ENCODE measurements around the gene AKAP8. TPM values are rescaled to one million over a fixed set of nuclear protein-coding genes. Genes with fewer than 3 reads are reported as not detected.
"Not testable (repeated sequence)": the region's sequence is repeated elsewhere in the genome, so short reads cannot be mapped to it uniquely, and the experiment has no call there.

The AKAP8 gene
- total and polyA plus RNA-seq, 2 experiments from 2014 or later: 22.4 to 36.5 TPM

DNA sequence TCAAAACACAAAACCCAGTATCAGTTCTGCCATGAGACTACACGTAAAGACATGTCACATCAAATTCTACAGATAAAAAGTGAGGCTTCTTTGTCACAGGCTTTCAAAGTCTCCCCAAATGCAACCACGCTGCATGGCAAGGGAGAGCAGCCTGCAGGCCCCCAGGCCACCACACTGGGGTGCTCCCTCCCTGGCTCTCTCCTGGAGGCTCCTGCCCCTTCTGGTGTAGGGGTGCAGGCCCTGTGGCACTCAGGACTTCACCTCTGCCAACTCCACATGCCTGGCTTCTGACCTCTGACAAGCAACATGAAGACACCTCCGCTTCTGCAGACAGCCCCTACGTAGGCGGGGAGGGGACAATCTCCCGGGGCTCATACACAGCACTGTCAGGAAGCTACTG is 14.3 kb downstream of the AKAP8 start:
- H3K27me3 Mint-ChIP-seq (ENCODE audit: insufficient read depth, low read depth, poor library complexity): peaks cover 3% of the 10 kb centered on the region
- H3K79me2 ChIP-seq (replicated peaks; ENCODE audit: insufficient read depth): no peaks in the 10 kb centered on the region
- H3K27me3 ChIP-seq (ENCODE audit: insufficient read depth): no peaks in the 10 kb centered on the region
- H3K9me2 ChIP-seq (ENCODE audit: insufficient read depth): no peaks in the 10 kb centered on the region
- no peaks in the 10 kb centered on the region; the same call in none of the 2 replicates for H4K20me1 ChIP-seq (replicated peaks; ENCODE audit: insufficient read depth)
- no peak overlapping the region for H3K4me2 ChIP-seq
- TF ChIP-seq CREB1 (CRISPR knock-in tag; IDR thresholded peaks at IDR 0.05; ENCODE audit: low read depth) (no peak), NANOG (IDR thresholded peaks at IDR 0.05; ENCODE audit: borderline replicate concordance) (no peak), STAT1 (IDR thresholded peaks at IDR 0.05; ENCODE audit: unreplicated experiment) (no peak), ETS1 (IDR thresholded peaks at IDR 0.05) (no peak)
- DNase-seq (ENCODE audit: low spot score): no peak
- H3K4me3 ChIP-seq: no peak overlapping the region
- H3K9me3 Mint-ChIP-seq: peaks cover 21% of the 10 kb centered on the region
- peaks cover 42% of the 10 kb centered on the region for H3K36me3 ChIP-seq (ENCODE audit: insufficient read depth)
- H3K27ac Mint-ChIP-seq: no peak overlapping the region
- H3K4me3 Mint-ChIP-seq: no peak overlapping the region
- no peaks in the 10 kb centered on the region for H3F3A ChIP-seq (replicated peaks; ENCODE audit: low read depth)
- ATAC-seq: no peak
- H3K4me1 ChIP-seq (ENCODE audit: insufficient read depth): no peaks in the 10 kb centered on the region
- H3K4me1 Mint-ChIP-seq: no peaks in the 10 kb centered on the region
- no peak overlapping the region for H2AFZ ChIP-seq
- H3K27ac ChIP-seq (ENCODE audit: low read depth): no peak overlapping the region
- H3K36me3 Mint-ChIP-seq (ENCODE audit: low read depth): peaks cover 90% of the 10 kb centered on the region

DNA sequence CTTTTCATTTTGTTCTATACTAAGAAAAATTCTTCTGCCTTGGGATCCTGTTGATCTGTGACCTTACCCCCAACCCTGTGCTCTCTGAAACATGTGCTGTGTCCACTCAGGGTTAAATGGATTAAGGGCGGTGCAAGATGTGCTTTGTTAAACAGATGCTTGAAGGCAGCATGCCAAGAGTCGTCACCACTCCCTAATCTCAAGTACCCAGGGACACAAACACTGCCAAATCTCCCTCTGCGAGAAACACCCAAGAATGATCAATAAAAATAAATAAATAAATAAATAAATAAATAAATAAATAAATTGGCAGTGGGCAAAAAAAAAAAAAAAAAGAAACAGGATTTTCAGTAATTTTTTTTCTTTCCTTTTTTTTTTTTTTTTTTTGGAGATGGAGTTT is 15.8 kb downstream of the AKAP8 start:
- peaks cover 21% of the 10 kb centered on the region for H3K9me3 Mint-ChIP-seq
- not testable (repeated sequence) for H3K27ac Mint-ChIP-seq; H3K27me3 Mint-ChIP-seq (ENCODE audit: insufficient read depth, low read depth, poor library complexity); H3K4me3 Mint-ChIP-seq; H3K9me2 ChIP-seq (ENCODE audit: insufficient read depth); H2AFZ ChIP-seq; H3K27ac ChIP-seq (ENCODE audit: low read depth); H3K4me1 ChIP-seq (ENCODE audit: insufficient read depth); H3F3A ChIP-seq (replicated peaks; ENCODE audit: low read depth); ATAC-seq; H3K4me1 Mint-ChIP-seq; DNase-seq (ENCODE audit: low spot score); H3K27me3 ChIP-seq (ENCODE audit: insufficient read depth); H3K4me2 ChIP-seq; H3K4me3 ChIP-seq; H3K79me2 ChIP-seq (replicated peaks; ENCODE audit: insufficient read depth); H4K20me1 ChIP-seq (replicated peaks; ENCODE audit: insufficient read depth)
- H3K36me3 ChIP-seq (ENCODE audit: insufficient read depth): peaks cover 53% of the 10 kb centered on the region
- H3K36me3 Mint-ChIP-seq (ENCODE audit: low read depth): peaks cover 91% of the 10 kb centered on the region

GRCh38 chr19:15363048-15363447 is 16.5 kb downstream of the AKAP8 start:
- not testable (repeated sequence) for H3K4me2 ChIP-seq; H3K27ac Mint-ChIP-seq; H3K79me2 ChIP-seq (replicated peaks; ENCODE audit: insufficient read depth); H3K4me1 Mint-ChIP-seq; H4K20me1 ChIP-seq (replicated peaks; ENCODE audit: insufficient read depth); H3K27me3 Mint-ChIP-seq (ENCODE audit: insufficient read depth, low read depth, poor library complexity); H2AFZ ChIP-seq; H3K4me3 ChIP-seq; H3K4me3 Mint-ChIP-seq; H3K27ac ChIP-seq (ENCODE audit: low read depth); H3K9me2 ChIP-seq (ENCODE audit: insufficient read depth); H3K4me1 ChIP-seq (ENCODE audit: insufficient read depth); H3K27me3 ChIP-seq (ENCODE audit: insufficient read depth); H3F3A ChIP-seq (replicated peaks; ENCODE audit: low read depth); ATAC-seq; DNase-seq (ENCODE audit: low spot score)
- peaks cover 60% of the 10 kb centered on the region for H3K36me3 ChIP-seq (ENCODE audit: insufficient read depth)
- H3K36me3 Mint-ChIP-seq (ENCODE audit: low read depth): peaks cover 91% of the 10 kb centered on the region
- peaks cover 21% of the 10 kb centered on the region for H3K9me3 Mint-ChIP-seq

DNA sequence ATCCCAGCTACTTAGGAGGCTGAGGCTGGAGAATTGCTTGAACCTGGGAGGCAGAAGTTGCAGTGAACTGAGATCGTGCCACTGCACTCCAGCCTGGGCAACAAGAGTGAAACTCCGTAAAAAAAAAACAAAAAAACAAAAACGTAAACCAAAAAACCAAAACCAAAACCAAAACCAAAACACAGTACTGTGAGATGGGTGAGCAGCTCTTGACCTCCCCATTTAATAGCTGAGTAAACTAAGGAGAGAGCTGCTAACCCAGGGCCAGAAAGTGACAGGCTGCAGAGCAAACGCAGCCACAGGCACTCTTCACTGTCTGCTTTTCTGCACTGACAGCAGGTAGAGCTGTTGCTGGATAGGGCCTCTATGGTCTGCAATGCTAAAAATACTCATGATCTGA is 19.6 kb downstream of the AKAP8 start:
- H3K27ac Mint-ChIP-seq; H3K79me2 ChIP-seq (replicated peaks; ENCODE audit: insufficient read depth); H3K27ac ChIP-seq (ENCODE audit: low read depth); H3K4me3 ChIP-seq; H3K9me2 ChIP-seq (ENCODE audit: insufficient read depth); ATAC-seq; H2AFZ ChIP-seq; H3K27me3 Mint-ChIP-seq (ENCODE audit: insufficient read depth, low read depth, poor library complexity); H3K4me1 Mint-ChIP-seq; H3K4me2 ChIP-seq; H3K27me3 ChIP-seq (ENCODE audit: insufficient read depth); H3K4me1 ChIP-seq (ENCODE audit: insufficient read depth); DNase-seq (ENCODE audit: low spot score); H3K4me3 Mint-ChIP-seq; H4K20me1 ChIP-seq (replicated peaks; ENCODE audit: insufficient read depth); H3F3A ChIP-seq (replicated peaks; ENCODE audit: low read depth): not testable (repeated sequence)
- Mint-ChIP-seq H3K36me3 (ENCODE audit: low read depth) (peaks cover 80% of the 10 kb centered on the region), H3K9me3 (peaks cover 15% of the 10 kb centered on the region)
- peaks cover 59% of the 10 kb centered on the region for H3K36me3 ChIP-seq (ENCODE audit: insufficient read depth)

Data from GM23338 (cell line).